IMR-90 (cell line): ENCODE data around the gene SPACA7. TPM values are rescaled to one million over a fixed set of nuclear protein-coding genes. Genes with fewer than 3 reads are reported as not detected.

Experiments used
- ATAC-seq: fragments of 200-7000 bp; cut with Tn5 transposase; 2 replicates; pipeline ENCODE4 v1.9.1; 2020; ENCODE audit warnings: low read depth, mild to moderate bottlenecking, moderate library complexity
- BruUV-seq: library from RNA; stranded (reverse); fragments of 400-500 nt; replicated peaks from 2 replicates; lab custom pipeline; 2021; lab: Mats Ljungman, UMichigan
- CTCF ChIA-PET: fragments of 300-600 bp; formaldehyde crosslinking; extraction: SDS; loops from one replicate; lab custom pipeline; 2021; ENCODE audit warnings: antibody characterized with exemption; lab: Yijun Ruan, JAX
- POLR2A ChIA-PET: fragments of 300-600 bp; sonication (Branson Sonifier 250); formaldehyde crosslinking; loops from one replicate; lab custom pipeline; 2022; ENCODE audit warnings: antibody characterized with exemption; ENCODE audit not compliant: unreplicated experiment; lab: Charles Lee
- DNase-seq: peaks from one replicate; pipeline ENCODE4 v3.0.0; 2013
- H2AFZ ChIP-seq: replicated peaks from 2 replicates; pipeline ENCODE3; 2013; ENCODE audit warnings: low read length, mild to moderate bottlenecking; ENCODE audit not compliant: poor library complexity
- H2AK5ac ChIP-seq: 2 replicates; pipeline ENCODE4 v1.6.1; 2013; ENCODE audit warnings: low read depth, low read length, inconsistent platforms
- H2AK9ac ChIP-seq: replicated peaks from 2 replicates; pipeline ENCODE3; 2013; ENCODE audit warnings: mild to moderate bottlenecking, low read depth, low read length, moderate library complexity; ENCODE audit not compliant: poor library complexity
- H2BK120ac ChIP-seq: 2 replicates; pipeline ENCODE4 v1.6.1; 2013; ENCODE audit warnings: low read depth, low read length, inconsistent platforms
- H2BK15ac ChIP-seq: 3 replicates; pipeline ENCODE4 v1.6.1; 2013; ENCODE audit warnings: low read depth, low read length, inconsistent platforms
- H2BK20ac ChIP-seq: 2 replicates; pipeline ENCODE4 v1.6.1; 2013; ENCODE audit warnings: low read depth, mild to moderate bottlenecking, inconsistent platforms, low read length, moderate library complexity
- H2BK5ac ChIP-seq: 2 replicates; pipeline ENCODE4 v1.6.1; 2013; ENCODE audit warnings: mild to moderate bottlenecking, low read depth, low read length, inconsistent platforms; ENCODE audit not compliant: poor library complexity, severe bottlenecking
- H3K14ac ChIP-seq: replicated peaks from 2 replicates; pipeline ENCODE4 v1.6.1; 2013; ENCODE audit warnings: low read depth, low read length, inconsistent platforms
- H3K18ac ChIP-seq: 2 replicates; pipeline ENCODE4 v1.6.1; 2013; ENCODE audit warnings: low read depth, low read length, control low read depth
- H3K23ac ChIP-seq: 2 replicates; pipeline ENCODE4 v1.6.1; 2013; ENCODE audit warnings: low read depth, low read length, inconsistent platforms
- H3K27ac ChIP-seq: 2 replicates; pipeline ENCODE4 v1.5.1; 2013; ENCODE audit warnings: mild to moderate bottlenecking, control low read depth, low read length; ENCODE audit not compliant: insufficient read depth
- H3K27me3 ChIP-seq: 2 replicates; pipeline ENCODE4 v1.6.1; 2013; ENCODE audit warnings: low read length; ENCODE audit not compliant: control insufficient read depth, insufficient read depth
- H3K36me3 ChIP-seq: 2 replicates; pipeline ENCODE4 v1.6.1; 2013; ENCODE audit warnings: low read length, mixed read lengths; ENCODE audit not compliant: control insufficient read depth, insufficient read depth
- H3K4ac ChIP-seq: 2 replicates; pipeline ENCODE4 v1.6.1; 2013; ENCODE audit warnings: low read depth, low read length, inconsistent platforms
- H3K4me1 ChIP-seq: 2 replicates; pipeline ENCODE4 v1.6.1; 2013; ENCODE audit warnings: low read length, mixed read lengths; ENCODE audit not compliant: control insufficient read depth, insufficient read depth
- H3K4me2 ChIP-seq: 2 replicates; pipeline ENCODE4 v1.6.1; 2013; ENCODE audit warnings: low read depth, mild to moderate bottlenecking, control low read depth, low read length, moderate library complexity
- H3K4me3 ChIP-seq: 2 replicates; pipeline ENCODE4 v1.5.1; 2013; ENCODE audit warnings: low read depth, mild to moderate bottlenecking, control low read depth, low read length, moderate library complexity; ENCODE audit not compliant: insufficient read depth
- H3K56ac ChIP-seq: 2 replicates; pipeline ENCODE4 v1.6.1; 2013; ENCODE audit warnings: low read length, inconsistent platforms; ENCODE audit not compliant: insufficient read depth; ENCODE audit errors: extremely low read depth
- H3K79me1 ChIP-seq, 2 experiments: 2 replicates each; pipeline ENCODE4 v1.6.1; 2013; ENCODE audit warnings: low read length in 2 of 2, inconsistent platforms in 1 of 2, low read depth in 1 of 2
- H3K9ac ChIP-seq: 2 replicates; pipeline ENCODE4 v1.6.1; 2013; ENCODE audit warnings: low read depth, low read length, control low read depth
- H3K9me1 ChIP-seq: 2 replicates; pipeline ENCODE4 v1.6.1; 2013; ENCODE audit warnings: low read length, inconsistent platforms; ENCODE audit not compliant: insufficient read depth
- H3K9me3 ChIP-seq: 2 replicates; pipeline ENCODE4 v1.6.1; 2013; ENCODE audit warnings: low read length; ENCODE audit not compliant: control insufficient read depth, insufficient read depth
- H4K20me1 ChIP-seq: 2 replicates; pipeline ENCODE4 v1.6.1; 2013; ENCODE audit warnings: low read length, inconsistent platforms; ENCODE audit not compliant: insufficient read depth
- H4K5ac ChIP-seq: 2 replicates; pipeline ENCODE4 v1.6.1; 2013; ENCODE audit warnings: mild to moderate bottlenecking, low read depth, low read length, control low read depth
- H4K8ac ChIP-seq, 2 experiments: 2 replicates each; pipeline ENCODE4 v1.6.1; 2013; ENCODE audit warnings: low read depth in 2 of 2, low read length in 2 of 2, control low read depth in 1 of 2, inconsistent platforms in 1 of 2
- H4K91ac ChIP-seq: 2 replicates; pipeline ENCODE4 v1.6.1; 2013; ENCODE audit warnings: low read depth, low read length, inconsistent platforms; ENCODE audit not compliant: insufficient read depth
- CEBPB ChIP-seq: IDR thresholded peaks from 2 replicates; pipeline ENCODE4 v1.6.1; 2012; ENCODE audit warnings: low read depth, low read length, improper control_type of control experiment
- MAFK ChIP-seq: IDR thresholded peaks from 2 replicates; pipeline ENCODE4 v1.6.1; 2012; ENCODE audit warnings: low read depth, low read length, improper control_type of control experiment
- MAZ ChIP-seq: IDR thresholded peaks from 2 replicates; pipeline ENCODE4 v1.6.1; 2012; ENCODE audit warnings: low read depth, mild to moderate bottlenecking, low read length, improper control_type of control experiment, moderate library complexity, borderline replicate concordance
- NFE2L2 ChIP-seq: fragments of 150-350 bp; IDR thresholded peaks from 2 replicates; pipeline ENCODE4 v1.6.1; 2016; ENCODE audit warnings: low read depth, mild to moderate bottlenecking, low read length
- RAD21 ChIP-seq: IDR thresholded peaks from 2 replicates; pipeline ENCODE4 v1.6.1; 2012; ENCODE audit warnings: low read length, improper control_type of control experiment
- WGBS, 2 experiments: methylation state at CpG; one replicate each; pipeline versions ENCODE4 v1.1.5 to v1.1.7; 2013; ENCODE audit warnings: missing lambda C conversion rate in 2 of 2; ENCODE audit not compliant: insufficient read length in 1 of 2; ENCODE audit errors: extremely low coverage in 2 of 2; 5-methylcytosine and 5-hydroxymethylcytosine counted together
- dilution Hi-C: fragments of 300-500 bp; cut with HindIII; formaldehyde crosslinking; loops from one replicate; pipeline ENCODE4 v1.14.3; 2018; ENCODE audit warnings: low sequenced_read_pairs; ENCODE audit not compliant: unreplicated experiment
- in situ Hi-C: fragments of 300-500 bp; cut with MboI; formaldehyde crosslinking; loops from 3 replicates; pipeline ENCODE4 v1.14.3; 2019; ENCODE audit warnings: low sequenced_read_pairs, inconsistent platforms, mixed read lengths
- intact Hi-C: fragments of 100-400 bp; cut with micrococcal nuclease; formaldehyde crosslinking; loops from 2 replicates; pipeline ENCODE4 v1.10.0; 2022
- polyA plus RNA-seq, 3 experiments: library from polyadenylated mRNA; depleted of rRNA; stranded (reverse); fragments of >200 nt; gene quantifications; 2 replicates each; pipeline ENCODE4 v1.2.3, GENCODE V29; 2012; ENCODE audit warnings: low replicate concordance in 1 of 3
- total RNA-seq: library from RNA; depleted of rRNA; stranded (reverse); fragments of >200 nt; gene quantifications from 2 replicates; pipeline ENCODE4 v1.2.3, GENCODE V29; 2012
- TF ChIP-seq, protein P1 (sequence below): conservative IDR thresholded peaks from 2 replicates; pipeline ENCODE4 v1.5.1; 2012; ENCODE audit warnings: mild to moderate bottlenecking, low read depth, low read length, improper control_type of control experiment
- TF ChIP-seq, protein P2 (sequence below): fragments of 150-350 bp; IDR thresholded peaks from 2 replicates; pipeline ENCODE4 v1.6.1; 2016; ENCODE audit warnings: low read depth, mild to moderate bottlenecking, low read length, moderate library complexity, borderline replicate concordance
- TF ChIP-seq, protein P3 (sequence below): fragments of 150-350 bp; IDR thresholded peaks from 2 replicates; pipeline ENCODE4 v1.6.1; 2017; ENCODE audit warnings: mild to moderate bottlenecking, antibody characterized with exemption, low read length, low read depth

The SPACA7 gene
- total and polyA plus RNA-seq, 2 of the 4 experiments (the other 2 are of a cell fraction) = not detected

DNA sequence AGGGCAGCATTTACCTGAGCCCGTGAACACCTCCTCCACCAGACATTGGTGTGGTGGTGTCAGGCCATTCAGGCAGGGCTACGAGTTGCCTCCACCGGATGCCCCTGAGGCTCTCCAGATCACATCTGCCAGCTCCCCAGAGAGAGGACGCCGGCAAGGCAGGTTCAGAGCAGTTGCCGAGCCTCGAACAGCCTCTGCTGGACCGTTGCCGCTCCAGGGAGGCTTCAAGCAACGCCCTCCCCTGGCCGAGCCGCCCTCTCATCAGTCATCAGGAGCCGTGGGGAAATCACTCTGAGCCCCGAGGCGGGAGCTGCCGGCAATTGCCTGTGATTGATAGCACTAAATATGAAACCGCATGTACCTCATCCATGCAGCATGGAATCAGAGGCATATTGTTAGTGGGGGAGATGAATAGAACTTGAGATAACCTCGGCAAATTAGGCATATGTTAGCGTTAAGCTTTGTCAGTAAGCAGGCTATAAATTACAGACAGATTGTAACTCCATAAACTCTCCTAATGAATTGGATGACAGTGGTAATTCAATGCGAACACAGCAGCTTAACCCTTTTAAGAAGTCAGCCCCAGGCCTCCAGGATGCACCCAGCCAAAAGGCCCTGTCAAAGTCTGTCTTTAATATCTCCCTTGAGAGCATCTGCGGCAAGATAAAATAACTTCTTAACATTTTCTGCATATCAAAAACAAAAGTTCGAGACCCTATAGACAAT is 29.8 kb upstream of the SPACA7 start:
- H4K20me1 ChIP-seq = no peaks in the 10 kb centered on the region
- H2AFZ ChIP-seq = no peak overlapping the region
- H3K4ac ChIP-seq = no peak overlapping the region
- H3K56ac ChIP-seq = no peak overlapping the region
- BruUV-seq = no TSS peak
- H2BK15ac ChIP-seq = no peak overlapping the region
- no peak overlapping the region for H3K4me2 ChIP-seq
- H4K8ac ChIP-seq = no peak overlapping the region
- peaks cover 34% of the 10 kb centered on the region for H3K9me3 ChIP-seq
- H3K79me1 ChIP-seq = no peaks in the 10 kb centered on the region
- in situ Hi-C loops (no loop called here), dilution Hi-C loops (no loop called here), intact Hi-C loops (no loop called here)
- no peak overlapping the region for H3K4me3 ChIP-seq
- no peaks in the 10 kb centered on the region for H3K9me1 ChIP-seq
- H3K27ac ChIP-seq = no peak overlapping the region
- H3K9ac ChIP-seq = no peak overlapping the region
- H3K27me3 ChIP-seq = no peaks in the 10 kb centered on the region
- POLR2A ChIA-PET = no interaction called here
- no peaks in the 10 kb centered on the region for H3K36me3 ChIP-seq
- no peak overlapping the region for H4K5ac ChIP-seq
- no peak for ATAC-seq
- H2AK9ac ChIP-seq = no peak overlapping the region
- H3K18ac ChIP-seq = no peak overlapping the region
- no peak overlapping the region for H2BK120ac ChIP-seq
- no peak overlapping the region for H2BK5ac ChIP-seq
- no peak overlapping the region for H4K91ac ChIP-seq
- no peak overlapping the region for H2BK20ac ChIP-seq
- H3K14ac ChIP-seq = no peak overlapping the region
- no peak overlapping the region for H3K23ac ChIP-seq
- TF ChIP-seq MAZ = no peak
- TF ChIP-seq, protein P1, sequence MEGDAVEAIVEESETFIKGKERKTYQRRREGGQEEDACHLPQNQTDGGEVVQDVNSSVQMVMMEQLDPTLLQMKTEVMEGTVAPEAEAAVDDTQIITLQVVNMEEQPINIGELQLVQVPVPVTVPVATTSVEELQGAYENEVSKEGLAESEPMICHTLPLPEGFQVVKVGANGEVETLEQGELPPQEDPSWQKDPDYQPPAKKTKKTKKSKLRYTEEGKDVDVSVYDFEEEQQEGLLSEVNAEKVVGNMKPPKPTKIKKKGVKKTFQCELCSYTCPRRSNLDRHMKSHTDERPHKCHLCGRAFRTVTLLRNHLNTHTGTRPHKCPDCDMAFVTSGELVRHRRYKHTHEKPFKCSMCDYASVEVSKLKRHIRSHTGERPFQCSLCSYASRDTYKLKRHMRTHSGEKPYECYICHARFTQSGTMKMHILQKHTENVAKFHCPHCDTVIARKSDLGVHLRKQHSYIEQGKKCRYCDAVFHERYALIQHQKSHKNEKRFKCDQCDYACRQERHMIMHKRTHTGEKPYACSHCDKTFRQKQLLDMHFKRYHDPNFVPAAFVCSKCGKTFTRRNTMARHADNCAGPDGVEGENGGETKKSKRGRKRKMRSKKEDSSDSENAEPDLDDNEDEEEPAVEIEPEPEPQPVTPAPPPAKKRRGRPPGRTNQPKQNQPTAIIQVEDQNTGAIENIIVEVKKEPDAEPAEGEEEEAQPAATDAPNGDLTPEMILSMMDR = no peak
- TF ChIP-seq MAFK = no peak
- TF ChIP-seq, protein P2, sequence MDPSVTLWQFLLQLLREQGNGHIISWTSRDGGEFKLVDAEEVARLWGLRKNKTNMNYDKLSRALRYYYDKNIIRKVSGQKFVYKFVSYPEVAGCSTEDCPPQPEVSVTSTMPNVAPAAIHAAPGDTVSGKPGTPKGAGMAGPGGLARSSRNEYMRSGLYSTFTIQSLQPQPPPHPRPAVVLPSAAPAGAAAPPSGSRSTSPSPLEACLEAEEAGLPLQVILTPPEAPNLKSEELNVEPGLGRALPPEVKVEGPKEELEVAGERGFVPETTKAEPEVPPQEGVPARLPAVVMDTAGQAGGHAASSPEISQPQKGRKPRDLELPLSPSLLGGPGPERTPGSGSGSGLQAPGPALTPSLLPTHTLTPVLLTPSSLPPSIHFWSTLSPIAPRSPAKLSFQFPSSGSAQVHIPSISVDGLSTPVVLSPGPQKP = no peak
- no peak for TF ChIP-seq NFE2L2
- TF ChIP-seq CEBPB = no peak
- no peak for TF ChIP-seq RAD21
- TF ChIP-seq, protein P3, sequence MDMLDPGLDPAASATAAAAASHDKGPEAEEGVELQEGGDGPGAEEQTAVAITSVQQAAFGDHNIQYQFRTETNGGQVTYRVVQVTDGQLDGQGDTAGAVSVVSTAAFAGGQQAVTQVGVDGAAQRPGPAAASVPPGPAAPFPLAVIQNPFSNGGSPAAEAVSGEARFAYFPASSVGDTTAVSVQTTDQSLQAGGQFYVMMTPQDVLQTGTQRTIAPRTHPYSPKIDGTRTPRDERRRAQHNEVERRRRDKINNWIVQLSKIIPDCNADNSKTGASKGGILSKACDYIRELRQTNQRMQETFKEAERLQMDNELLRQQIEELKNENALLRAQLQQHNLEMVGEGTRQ = no peak
- H2AK5ac ChIP-seq = no peak overlapping the region
- DNase-seq = no peak
- CTCF ChIA-PET = no interaction called here
- no peaks in the 10 kb centered on the region for H3K4me1 ChIP-seq
- WGBS, 2 experiments = 0% methylated on average over 2 of the region's 22 CpGs; no CpG with 5 or more reads in 1 of the 2 experiments
